ENCODE measurements around the gene TBC1D17. TPM values are rescaled to one million over a fixed set of nuclear protein-coding genes. Genes with fewer than 3 reads are reported as not detected.

TBC1D17 gene
- total RNA-seq, 2 donors from 2014 or later: 27.9 to 31.7 TPM

GRCh38 chr19:49864890-49865289 lies 12.6 kb upstream of the TBC1D17 start:
- H3K4me3 ChIP-seq: no peak overlapping the region
- H3K9me3 ChIP-seq: no peaks in the 10 kb centered on the region
- DNase-seq (ENCODE audit: low spot score) (no peak), ATAC-seq (ENCODE audit: insufficient number of reproducible peaks, low FRiP score, low read depth) (no peak)
- H3K36me3 ChIP-seq: peaks cover 24% of the 10 kb centered on the region
- TF ChIP-seq, protein P1, sequence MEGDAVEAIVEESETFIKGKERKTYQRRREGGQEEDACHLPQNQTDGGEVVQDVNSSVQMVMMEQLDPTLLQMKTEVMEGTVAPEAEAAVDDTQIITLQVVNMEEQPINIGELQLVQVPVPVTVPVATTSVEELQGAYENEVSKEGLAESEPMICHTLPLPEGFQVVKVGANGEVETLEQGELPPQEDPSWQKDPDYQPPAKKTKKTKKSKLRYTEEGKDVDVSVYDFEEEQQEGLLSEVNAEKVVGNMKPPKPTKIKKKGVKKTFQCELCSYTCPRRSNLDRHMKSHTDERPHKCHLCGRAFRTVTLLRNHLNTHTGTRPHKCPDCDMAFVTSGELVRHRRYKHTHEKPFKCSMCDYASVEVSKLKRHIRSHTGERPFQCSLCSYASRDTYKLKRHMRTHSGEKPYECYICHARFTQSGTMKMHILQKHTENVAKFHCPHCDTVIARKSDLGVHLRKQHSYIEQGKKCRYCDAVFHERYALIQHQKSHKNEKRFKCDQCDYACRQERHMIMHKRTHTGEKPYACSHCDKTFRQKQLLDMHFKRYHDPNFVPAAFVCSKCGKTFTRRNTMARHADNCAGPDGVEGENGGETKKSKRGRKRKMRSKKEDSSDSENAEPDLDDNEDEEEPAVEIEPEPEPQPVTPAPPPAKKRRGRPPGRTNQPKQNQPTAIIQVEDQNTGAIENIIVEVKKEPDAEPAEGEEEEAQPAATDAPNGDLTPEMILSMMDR (IDR thresholded peaks at IDR 0.05): no peak
- H3K27ac ChIP-seq: peak overlapping the region in 1 of 2 donors; percentile 33
- peaks cover 18 to 38% of the 10 kb centered on the region in 2 donors for H3K4me1 ChIP-seq (ENCODE audit: control insufficient read depth in 1 of 2, low read depth in 2 of 2)
- H3K27me3 ChIP-seq (replicated peaks; ENCODE audit: insufficient read depth): no peaks in the 10 kb centered on the region

- peak within 1 kb of the TSS; percentile 82 for H3K4me3 ChIP-seq
- ATAC-seq (ENCODE audit: insufficient number of reproducible peaks, low FRiP score, low read depth) (no peak), DNase-seq (ENCODE audit: low spot score) (peak; percentile 69)
- H3K9me3 ChIP-seq: no peaks in the 10 kb centered on the region
- TF ChIP-seq, protein P1 (IDR thresholded peaks at IDR 0.05): no peak
- peaks cover 11% of the 10 kb centered on the region for H3K36me3 ChIP-seq
- peak within 1 kb of the TSS; percentile 90 to 92 for H3K27ac ChIP-seq
- peaks cover 18 to 46% of the 10 kb centered on the region in 2 donors for H3K4me1 ChIP-seq (ENCODE audit: control insufficient read depth in 1 of 2, low read depth in 2 of 2)
- H3K27me3 ChIP-seq (replicated peaks; ENCODE audit: insufficient read depth): no peaks in the 10 kb centered on the region
These were observed 10.3 kb upstream of the TBC1D17 start, which contains the start of gene PNKP for GRCh38 chr19:49866933-49867782. Gene PNKP, minus strand, starts transcription at chr19:49867576. Its CDS starts 372 bp downstream, at chr19:49867204.

- no peak for ATAC-seq (ENCODE audit: insufficient number of reproducible peaks, low FRiP score, low read depth)
- no peak for DNase-seq (ENCODE audit: low spot score)
- Histone ChIP-seq H3K4me1 (ENCODE audit: control insufficient read depth in 1 of 2, low read depth in 2 of 2) (peaks cover 18 to 46% of the 10 kb centered on the region in 2 donors), H3K4me3 (peak overlapping the region; percentile 71), H3K36me3 (peaks cover 3% of the 10 kb centered on the region), H3K27ac (peak overlapping the region; percentile 90 to 92), H3K9me3 (no peaks in the 10 kb centered on the region), H3K27me3 (replicated peaks; ENCODE audit: insufficient read depth) (no peaks in the 10 kb centered on the region)
- TF ChIP-seq, protein P1 (IDR thresholded peaks at IDR 0.05): no peak
These were observed 8.5 kb upstream of the TBC1D17 start for GRCh38 chr19:49869009-49869483.

DNA sequence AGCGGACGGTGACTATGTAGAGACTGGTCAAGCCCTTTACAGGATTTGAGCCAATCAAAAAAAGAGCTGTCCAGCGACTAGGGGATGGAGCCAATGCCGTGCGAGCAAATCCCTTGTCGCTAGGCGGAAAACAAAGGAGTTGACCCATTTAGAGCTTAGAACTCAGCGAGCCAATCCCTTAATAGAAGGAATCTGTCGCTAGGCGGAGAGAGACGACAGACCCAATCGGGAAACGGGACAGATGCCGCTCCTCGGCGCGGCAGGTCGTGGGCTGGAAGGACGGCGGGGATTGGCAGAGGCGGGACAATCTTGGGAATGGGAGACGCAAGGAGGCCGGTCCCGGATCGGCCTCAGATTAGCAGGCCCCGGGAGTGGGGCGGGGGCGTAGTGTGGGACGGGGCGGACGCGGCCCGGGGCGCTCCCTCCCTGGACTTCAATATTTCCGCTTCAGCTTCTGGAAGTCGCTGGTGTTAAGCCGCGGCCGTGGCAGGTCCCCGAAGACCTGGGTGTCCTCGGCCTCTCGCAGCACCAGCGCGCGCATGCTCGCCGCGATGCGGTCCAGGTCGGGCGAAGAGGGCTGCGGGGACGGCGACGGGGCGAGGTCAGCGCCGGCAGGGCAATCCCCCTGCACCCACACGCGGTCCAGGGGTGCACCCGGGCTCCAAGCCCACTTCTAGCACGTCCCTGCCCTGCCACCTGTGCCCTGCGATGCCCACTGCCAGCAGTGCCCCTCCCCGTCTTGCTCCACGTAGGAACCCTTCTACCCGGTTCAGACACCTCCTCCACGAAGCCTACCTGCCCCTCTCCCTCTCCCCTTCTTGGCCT lies 7.8 kb upstream of the TBC1D17 start:
- peak; percentile 88 for DNase-seq (ENCODE audit: low spot score)
- Histone ChIP-seq H3K4me1 (ENCODE audit: control insufficient read depth in 1 of 2, low read depth in 2 of 2) (peaks cover 18 to 48% of the 10 kb centered on the region in 2 donors), H3K36me3 (no peaks in the 10 kb centered on the region), H3K27me3 (replicated peaks; ENCODE audit: insufficient read depth) (no peaks in the 10 kb centered on the region), H3K4me3 (peak overlapping the region; percentile 71), H3K27ac (peak overlapping the region; percentile 90 to 92), H3K9me3 (no peaks in the 10 kb centered on the region)
- peak; percentile 96 for ATAC-seq (ENCODE audit: insufficient number of reproducible peaks, low FRiP score, low read depth)
- TF ChIP-seq, protein P1 (IDR thresholded peaks at IDR 0.05): peak; percentile 7

Data from thoracic aorta (tissue), 2 donors.